ENCODE data around the gene RNF186.
"Not testable (repeated sequence)": the region's sequence is repeated elsewhere in the genome, so short reads cannot be mapped to it uniquely, and the experiment has no call there.

RNF186 gene, protein sequence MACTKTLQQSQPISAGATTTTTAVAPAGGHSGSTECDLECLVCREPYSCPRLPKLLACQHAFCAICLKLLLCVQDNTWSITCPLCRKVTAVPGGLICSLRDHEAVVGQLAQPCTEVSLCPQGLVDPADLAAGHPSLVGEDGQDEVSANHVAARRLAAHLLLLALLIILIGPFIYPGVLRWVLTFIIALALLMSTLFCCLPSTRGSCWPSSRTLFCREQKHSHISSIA

DNA sequence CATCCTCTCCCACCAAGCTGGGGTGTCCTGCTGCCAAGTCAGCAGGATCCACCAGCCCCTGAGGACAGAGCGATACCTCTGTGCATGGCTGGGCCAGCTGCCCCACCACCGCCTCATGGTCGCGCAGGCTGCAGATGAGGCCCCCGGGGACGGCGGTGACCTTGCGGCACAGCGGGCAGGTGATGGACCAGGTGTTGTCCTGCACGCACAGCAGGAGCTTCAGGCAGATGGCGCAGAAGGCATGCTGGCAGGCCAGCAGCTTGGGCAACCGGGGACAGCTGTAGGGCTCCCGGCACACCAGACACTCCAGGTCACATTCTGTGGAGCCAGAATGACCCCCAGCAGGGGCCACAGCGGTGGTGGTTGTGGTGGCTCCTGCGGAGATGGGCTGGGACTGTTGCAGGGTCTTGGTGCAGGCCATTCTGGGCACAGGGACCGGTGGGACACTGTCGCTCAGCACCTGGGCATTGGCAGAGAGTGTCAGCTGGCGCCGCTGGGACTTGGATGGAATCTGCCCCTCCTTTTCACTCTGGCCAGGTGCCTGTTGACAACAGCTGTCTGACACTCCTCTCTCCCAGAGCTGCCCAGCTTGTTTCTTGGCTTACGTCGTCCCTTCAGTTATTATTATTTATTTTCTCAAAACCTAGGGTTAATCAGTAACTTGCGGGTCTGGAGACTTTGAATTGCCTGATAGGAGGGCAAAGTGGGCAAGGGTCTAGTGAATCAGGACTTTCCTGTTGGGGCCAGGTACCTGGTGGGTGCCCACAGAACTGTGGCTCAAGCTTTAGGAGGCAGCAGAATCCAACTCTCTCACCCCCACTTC, at the start of gene RNF186:
RNF186 (minus strand) TSS at position 603 of the 823 bp plus-strand sequence; CDS start at position 421, 182 bp downstream.
- no peak for FAIRE-seq

GRCh38 chr1:19864570-19865160, 49.6 kb upstream of the RNF186 start:
- FAIRE-seq: no peak

DNA sequence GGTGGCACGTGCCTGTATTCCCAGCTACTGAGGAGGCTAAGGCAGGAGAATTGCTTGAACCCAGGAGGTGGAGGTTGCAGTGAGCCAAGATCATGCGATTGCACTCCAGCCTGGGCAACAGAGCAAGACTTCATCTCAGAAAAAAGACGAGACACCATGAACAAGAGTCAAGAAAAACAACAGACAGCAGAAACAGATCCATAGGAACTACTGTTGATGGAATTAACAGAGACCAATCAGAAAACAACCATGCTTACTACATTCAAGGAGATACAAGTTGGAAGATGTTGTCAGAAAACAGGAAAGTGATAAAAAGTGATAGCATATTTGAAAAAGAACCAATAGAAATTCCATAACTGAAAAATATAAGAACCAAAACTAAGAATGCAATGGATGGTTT, 47.9 kb upstream of the RNF186 start:
- FAIRE-seq: no peak

GRCh38 chr1:19861842-19862530, 46.9 kb upstream of the RNF186 start:
- no peak for FAIRE-seq

DNA sequence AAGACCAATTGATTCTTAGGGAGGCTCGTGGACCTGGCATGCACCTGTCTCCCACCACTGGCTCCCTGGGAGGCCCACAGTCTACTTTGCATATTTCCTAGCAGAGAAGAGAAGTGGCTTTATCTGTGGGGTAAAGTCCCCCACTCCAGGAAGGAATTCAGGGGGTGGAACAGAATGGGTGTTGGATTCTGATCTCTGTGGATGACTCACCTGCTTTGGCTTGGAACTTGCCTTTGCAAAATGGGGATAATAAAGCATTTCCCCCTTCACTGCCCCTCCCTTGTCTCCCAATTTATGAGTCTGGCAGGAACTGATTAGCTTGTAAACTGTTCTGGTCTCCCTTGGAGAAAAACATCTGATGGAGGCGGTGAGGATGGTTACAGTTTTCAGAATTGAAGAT, 46.0 kb upstream of the RNF186 start:
- no peak for FAIRE-seq

GRCh38 chr1:19860418-19860817, 45.3 kb upstream of the RNF186 start:
- FAIRE-seq: no peak

DNA sequence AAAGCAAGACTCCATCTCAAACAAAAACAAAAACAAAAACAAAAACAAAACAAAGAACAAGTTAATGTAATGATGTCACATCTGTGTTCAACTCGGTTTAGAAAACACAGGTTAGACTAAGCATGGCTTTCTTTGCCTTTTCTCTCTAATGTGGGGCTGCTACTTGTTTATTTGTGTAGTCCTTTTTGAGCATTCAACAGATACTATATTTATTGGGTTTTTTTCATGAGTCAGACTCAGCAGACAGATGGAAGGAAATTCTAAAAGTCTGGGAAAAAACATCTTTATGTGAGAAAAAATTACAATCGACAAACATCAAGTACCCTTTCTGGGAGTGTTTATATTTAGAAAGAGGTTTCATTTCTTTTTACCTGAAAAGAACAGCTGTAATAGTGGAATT, 44.8 kb upstream of the RNF186 start:
- FAIRE-seq: no peak

DNA sequence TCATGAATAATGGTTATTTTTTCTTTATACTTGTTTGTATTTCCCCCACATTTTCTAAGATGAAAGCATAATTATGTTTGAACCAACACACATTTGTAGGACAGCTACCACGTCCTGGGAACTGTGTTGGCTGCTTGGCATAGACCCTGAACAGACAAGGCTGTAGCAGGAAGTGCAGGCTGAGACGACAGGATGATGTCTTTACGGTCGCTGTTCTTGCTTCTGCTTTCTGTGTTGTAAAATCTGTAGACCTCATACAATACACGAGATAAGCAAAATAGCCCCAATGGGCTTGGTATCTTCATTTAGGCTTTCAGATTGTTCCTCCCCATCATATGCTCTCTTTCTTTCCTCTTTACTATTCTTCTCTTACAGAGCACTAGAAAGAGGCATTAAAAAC, 43.8 kb upstream of the RNF186 start:
- no peak for FAIRE-seq

GRCh38 chr1:19854866-19855265, 39.8 kb upstream of the RNF186 start:
- FAIRE-seq: no peak

DNA sequence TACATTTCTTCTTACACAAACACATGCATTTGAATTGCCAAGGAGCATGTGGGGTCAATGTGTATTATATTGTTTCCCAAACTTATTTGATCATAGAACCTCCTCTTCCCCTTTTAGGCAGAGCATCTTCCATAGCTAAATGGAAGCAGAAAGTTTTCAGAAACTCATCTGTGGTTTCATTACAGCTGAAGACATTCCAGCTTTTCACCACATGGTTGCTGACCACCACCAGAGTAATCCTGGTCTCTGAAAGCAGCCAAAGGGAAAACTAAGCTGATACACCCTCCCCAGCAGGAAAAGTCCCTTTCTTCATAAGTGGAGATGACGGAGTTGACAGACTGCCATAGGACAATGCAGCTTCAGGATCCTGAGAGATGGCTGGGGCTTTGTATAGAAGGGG, 37.0 kb upstream of the RNF186 start:
- FAIRE-seq: no peak

DNA sequence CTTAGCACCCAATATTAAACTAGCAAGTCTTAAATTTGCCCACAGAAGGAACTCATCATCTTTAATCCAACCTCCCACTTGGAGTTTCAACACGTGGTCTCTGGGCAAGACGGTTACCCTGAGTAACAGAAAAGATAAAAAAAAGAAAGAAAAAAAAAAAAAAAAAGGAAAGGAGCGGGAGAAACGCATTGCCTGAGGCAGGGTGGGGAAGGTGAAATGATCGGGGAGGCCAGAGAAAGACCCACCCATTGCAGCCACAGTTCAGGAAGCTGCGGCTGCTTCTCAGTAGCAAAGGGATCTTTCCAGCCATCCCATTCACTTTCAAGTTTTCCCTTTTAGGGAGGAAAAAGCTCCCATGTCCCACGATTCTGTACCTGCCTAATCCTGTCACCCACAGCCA, 35.1 kb upstream of the RNF186 start:
- FAIRE-seq: no peak

GRCh38 chr1:19849307-19849706, 34.2 kb upstream of the RNF186 start:
- not testable (repeated sequence) for FAIRE-seq

DNA sequence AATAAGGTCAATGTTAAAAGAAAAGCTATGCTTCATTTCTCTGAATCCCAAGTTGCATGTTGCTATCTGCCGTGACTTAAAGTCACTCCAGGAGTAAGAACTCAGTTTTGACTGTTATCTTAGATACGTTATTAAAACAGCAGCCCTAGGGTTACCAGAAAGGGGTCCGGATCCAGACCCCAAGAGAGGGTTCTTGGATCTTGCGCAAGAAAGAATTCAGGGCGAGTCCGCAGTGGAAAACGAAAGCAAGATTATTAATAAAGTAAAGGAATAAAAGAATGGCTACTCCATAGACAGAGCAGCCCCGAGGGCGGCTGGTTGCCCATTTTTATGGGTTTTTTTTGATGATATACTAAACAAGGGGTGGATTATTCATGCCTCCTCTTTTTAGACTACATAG, 32.3 kb upstream of the RNF186 start:
- FAIRE-seq: not testable (repeated sequence)

DNA sequence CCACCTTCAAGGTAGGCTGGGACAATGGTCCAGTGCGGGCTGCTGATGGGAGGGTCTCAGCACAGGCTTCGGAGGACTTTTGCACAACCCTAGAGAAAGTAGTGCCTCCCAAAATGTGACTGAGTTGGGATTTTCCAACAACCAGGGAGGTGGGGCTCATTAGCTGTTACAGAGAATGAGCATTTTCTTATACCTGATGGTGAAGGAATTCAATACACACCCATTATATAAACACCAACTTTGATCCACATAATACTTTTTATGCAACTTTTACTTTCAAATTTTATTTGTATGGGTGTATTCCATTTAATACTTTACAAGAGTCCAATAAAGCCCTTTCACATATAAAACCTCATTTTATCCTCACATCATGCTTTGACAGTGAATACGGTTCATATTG, 31.3 kb upstream of the RNF186 start:
- no peak for FAIRE-seq

- no peak for FAIRE-seq
Measured at GRCh38 chr1:19845555-19845954, 30.5 kb upstream of the RNF186 start.

DNA sequence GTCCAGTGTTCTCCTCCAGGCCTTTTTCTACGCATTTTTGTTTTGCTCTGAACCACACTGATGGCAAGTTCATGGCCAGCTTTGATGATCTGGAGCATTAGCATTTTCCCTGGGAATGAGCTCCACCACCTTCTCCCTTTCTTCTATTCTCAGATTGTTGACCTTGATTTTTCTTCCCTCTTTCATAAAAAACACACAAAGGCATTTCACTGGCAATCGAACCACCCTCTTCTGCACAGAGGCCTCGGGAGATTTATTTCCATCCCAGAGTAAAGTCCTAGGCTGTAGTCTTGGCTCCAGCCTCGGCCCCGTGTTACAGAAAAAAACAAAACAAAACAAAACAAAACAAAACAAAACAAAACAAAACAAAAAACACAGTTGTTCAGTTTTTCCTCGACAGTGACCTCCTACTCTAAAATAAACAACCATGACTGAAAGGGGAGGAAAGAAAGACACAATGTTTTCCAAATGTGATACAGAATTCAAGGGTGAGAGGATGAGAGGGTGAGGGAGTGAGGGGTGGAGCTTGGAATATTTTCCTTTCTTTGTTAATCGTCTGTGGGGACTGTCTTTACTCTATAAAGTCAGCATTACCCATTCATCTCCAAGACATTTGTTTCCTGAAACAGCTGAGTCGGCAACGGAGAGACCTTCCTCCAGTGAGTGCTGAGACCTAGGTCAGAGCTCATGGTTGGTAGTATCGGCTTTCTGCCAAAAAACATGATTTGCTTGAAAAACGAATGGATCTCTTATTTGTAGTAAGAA, 29.8 kb upstream of the RNF186 start:
- peak; percentile 99 for FAIRE-seq

DNA sequence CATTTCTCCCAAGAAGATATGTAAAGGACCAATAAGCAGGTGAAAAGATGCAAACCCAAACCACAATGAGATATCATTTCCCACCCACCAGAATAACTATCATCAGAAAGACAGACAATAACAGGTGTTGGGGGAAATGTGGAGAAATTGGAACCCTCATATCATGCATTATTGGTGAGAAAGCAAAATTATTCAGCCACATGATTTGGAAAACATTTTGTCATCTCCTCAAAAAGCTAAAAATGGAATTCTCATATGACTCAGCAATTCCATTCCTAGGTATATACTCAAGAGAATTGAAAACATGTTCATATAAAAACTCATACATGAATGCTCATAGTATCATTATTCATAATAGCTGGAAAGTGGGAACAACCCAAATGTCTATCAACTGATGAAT, 25.1 kb upstream of the RNF186 start:
- no peak for FAIRE-seq

GRCh38 chr1:19837866-19838265, 22.8 kb upstream of the RNF186 start:
- FAIRE-seq: no peak

GRCh38 chr1:19835578-19835977, 20.5 kb upstream of the RNF186 start:
- FAIRE-seq: no peak

- no peak for FAIRE-seq
Measured at GRCh38 chr1:19831441-19831840, 16.4 kb upstream of the RNF186 start.

GRCh38 chr1:19828546-19828945, 13.5 kb upstream of the RNF186 start:
- FAIRE-seq: no peak

DNA sequence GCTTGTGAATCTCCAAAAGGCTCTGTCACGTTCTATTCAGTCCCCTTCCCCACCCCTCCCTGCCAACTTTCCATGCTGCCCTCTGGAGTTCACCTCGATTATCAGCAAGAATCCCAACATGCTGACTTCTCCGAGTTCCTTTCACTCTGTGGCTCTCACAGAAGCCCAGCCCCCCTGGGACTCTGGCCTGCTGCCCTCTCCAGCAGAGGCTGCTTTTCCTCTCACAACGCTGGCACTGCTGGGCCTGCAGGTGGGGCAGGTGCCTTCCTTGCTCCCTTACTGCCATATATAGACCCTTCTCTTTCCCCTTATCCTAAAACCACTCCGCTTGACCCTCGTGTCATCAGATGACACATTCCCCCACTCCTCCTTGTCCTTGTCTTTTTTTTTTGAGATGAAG, 10.2 kb upstream of the RNF186 start:
- no peak for FAIRE-seq

DNA sequence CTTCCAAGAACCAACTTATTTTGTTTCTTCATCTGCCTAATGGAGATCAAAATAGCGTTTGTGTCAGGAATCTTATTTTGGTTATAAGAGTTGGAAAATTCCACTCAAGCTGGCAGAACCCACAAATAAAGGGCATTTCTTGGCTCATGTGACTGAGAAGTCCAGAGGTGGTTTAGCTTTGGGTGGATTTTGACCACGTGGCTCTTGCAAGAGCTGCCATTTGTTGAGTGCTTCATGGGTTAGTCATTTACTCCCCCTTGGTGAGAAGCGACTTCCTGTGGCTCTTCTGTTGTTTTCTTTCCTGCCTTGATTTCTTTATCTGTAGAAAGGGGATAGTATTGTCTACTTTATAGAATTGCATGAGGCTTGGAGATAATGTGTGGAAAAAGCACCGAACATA, 9.5 kb upstream of the RNF186 start:
- no peak for FAIRE-seq
